ENCODE data around the gene GCNT2.

The GCNT2 gene

DNA sequence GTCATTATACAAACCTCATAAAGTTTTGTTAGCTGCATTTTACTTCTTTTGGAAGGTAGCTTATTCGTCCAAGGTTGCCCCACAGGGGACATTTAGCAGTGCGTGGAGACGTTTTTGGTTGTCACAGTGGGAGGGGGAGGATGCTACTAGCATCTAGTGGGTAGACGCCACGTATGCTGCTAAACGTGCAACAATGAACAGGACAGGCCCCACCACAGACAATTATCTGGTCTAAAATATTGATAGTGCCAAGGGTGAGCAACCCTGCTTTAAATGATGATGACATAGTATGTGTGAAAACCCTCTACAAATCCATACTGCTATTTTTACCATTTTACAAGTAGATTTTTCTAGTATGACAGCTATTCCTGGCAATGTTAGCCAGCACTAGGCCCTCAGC, 13.9 kb upstream of the GCNT2 start:
- TF ChIP-seq SIN3A (IDR thresholded peaks at IDR 0.05; ENCODE audit: borderline replicate concordance, insufficient read depth, low read length) (no peak), POLR2AphosphoS5 (IDR thresholded peaks at IDR 0.05; ENCODE audit: low read depth, low read length) (no peak), TAF1 (IDR thresholded peaks at IDR 0.05; ENCODE audit: borderline replicate concordance, insufficient read depth, low read length) (no peak), FOXP2 (optimal IDR thresholded peaks at IDR 0.05; ENCODE audit: borderline replicate concordance, extremely low read depth, extremely low read length, insufficient read depth) (no peak)
- TF ChIP-seq, protein P1, sequence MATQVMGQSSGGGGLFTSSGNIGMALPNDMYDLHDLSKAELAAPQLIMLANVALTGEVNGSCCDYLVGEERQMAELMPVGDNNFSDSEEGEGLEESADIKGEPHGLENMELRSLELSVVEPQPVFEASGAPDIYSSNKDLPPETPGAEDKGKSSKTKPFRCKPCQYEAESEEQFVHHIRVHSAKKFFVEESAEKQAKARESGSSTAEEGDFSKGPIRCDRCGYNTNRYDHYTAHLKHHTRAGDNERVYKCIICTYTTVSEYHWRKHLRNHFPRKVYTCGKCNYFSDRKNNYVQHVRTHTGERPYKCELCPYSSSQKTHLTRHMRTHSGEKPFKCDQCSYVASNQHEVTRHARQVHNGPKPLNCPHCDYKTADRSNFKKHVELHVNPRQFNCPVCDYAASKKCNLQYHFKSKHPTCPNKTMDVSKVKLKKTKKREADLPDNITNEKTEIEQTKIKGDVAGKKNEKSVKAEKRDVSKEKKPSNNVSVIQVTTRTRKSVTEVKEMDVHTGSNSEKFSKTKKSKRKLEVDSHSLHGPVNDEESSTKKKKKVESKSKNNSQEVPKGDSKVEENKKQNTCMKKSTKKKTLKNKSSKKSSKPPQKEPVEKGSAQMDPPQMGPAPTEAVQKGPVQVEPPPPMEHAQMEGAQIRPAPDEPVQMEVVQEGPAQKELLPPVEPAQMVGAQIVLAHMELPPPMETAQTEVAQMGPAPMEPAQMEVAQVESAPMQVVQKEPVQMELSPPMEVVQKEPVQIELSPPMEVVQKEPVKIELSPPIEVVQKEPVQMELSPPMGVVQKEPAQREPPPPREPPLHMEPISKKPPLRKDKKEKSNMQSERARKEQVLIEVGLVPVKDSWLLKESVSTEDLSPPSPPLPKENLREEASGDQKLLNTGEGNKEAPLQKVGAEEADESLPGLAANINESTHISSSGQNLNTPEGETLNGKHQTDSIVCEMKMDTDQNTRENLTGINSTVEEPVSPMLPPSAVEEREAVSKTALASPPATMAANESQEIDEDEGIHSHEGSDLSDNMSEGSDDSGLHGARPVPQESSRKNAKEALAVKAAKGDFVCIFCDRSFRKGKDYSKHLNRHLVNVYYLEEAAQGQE (IDR thresholded peaks at IDR 0.05; ENCODE audit: insufficient read depth in 1 of 2, low read depth in 2 of 2, low read length in 2 of 2) = no peak

- TF ChIP-seq, protein P1 (IDR thresholded peaks at IDR 0.05; ENCODE audit: insufficient read depth in 1 of 2, low read depth in 2 of 2, low read length in 2 of 2) = no peak
- no peak for TF ChIP-seq POLR2AphosphoS5 (IDR thresholded peaks at IDR 0.05; ENCODE audit: low read depth, low read length)
These were observed 13.4 kb upstream of the GCNT2 start for GRCh38 chr6:10507715-10508114.

- no peak for TF ChIP-seq SIN3A (IDR thresholded peaks at IDR 0.05; ENCODE audit: borderline replicate concordance, insufficient read depth, low read length)
These were observed 10.4 kb upstream of the GCNT2 start for GRCh38 chr6:10510592-10511367.

DNA sequence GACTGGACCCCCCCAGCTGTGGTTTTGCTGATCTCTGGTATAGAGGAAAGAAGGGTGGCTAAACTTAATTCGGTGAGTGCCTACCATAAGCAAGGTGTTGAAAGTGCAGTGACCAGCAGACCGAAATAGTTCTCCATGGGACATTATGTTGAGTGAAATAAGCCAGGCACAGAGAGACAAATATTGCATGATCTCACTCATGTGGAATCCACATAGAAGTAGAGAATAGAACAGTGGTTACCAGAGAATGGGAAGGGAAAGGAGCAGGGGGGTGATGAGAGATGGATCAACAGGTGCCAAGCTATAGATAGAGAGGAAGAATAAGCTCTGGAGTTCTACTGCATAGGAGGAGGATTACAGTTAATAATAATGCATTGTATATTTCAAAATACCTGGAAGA, 9.7 kb upstream of the GCNT2 start:
- TF ChIP-seq, protein P1 (IDR thresholded peaks at IDR 0.05; ENCODE audit: insufficient read depth in 1 of 2, low read depth in 2 of 2, low read length in 2 of 2) = no peak
- no peak for TF ChIP-seq FOXP2 (optimal IDR thresholded peaks at IDR 0.05; ENCODE audit: borderline replicate concordance, extremely low read depth, extremely low read length, insufficient read depth)
- no peak for TF ChIP-seq TAF1 (IDR thresholded peaks at IDR 0.05; ENCODE audit: borderline replicate concordance, insufficient read depth, low read length)
- no peak for TF ChIP-seq POLR2AphosphoS5 (IDR thresholded peaks at IDR 0.05; ENCODE audit: low read depth, low read length)
- no peak for TF ChIP-seq SIN3A (IDR thresholded peaks at IDR 0.05; ENCODE audit: borderline replicate concordance, insufficient read depth, low read length)

GRCh38 chr6:10513544-10513943, 7.6 kb upstream of the GCNT2 start:
- TF ChIP-seq, protein P1 (IDR thresholded peaks at IDR 0.05; ENCODE audit: insufficient read depth in 1 of 2, low read depth in 2 of 2, low read length in 2 of 2) = no peak
- TF ChIP-seq POLR2AphosphoS5 (IDR thresholded peaks at IDR 0.05; ENCODE audit: low read depth, low read length) = no peak
- no peak for TF ChIP-seq FOXP2 (optimal IDR thresholded peaks at IDR 0.05; ENCODE audit: borderline replicate concordance, extremely low read depth, extremely low read length, insufficient read depth)
- TF ChIP-seq TAF1 (IDR thresholded peaks at IDR 0.05; ENCODE audit: borderline replicate concordance, insufficient read depth, low read length) = no peak
- TF ChIP-seq SIN3A (IDR thresholded peaks at IDR 0.05; ENCODE audit: borderline replicate concordance, insufficient read depth, low read length) = no peak
